ENCODE measurements around the gene TP53I11. TPM values are rescaled to one million over a fixed set of nuclear protein-coding genes. Genes with fewer than 3 reads are reported as not detected.

The TP53I11 gene
- polyA plus RNA-seq, 4 donors, result 61.5 to 93.4 (median 70.4) TPM

DNA sequence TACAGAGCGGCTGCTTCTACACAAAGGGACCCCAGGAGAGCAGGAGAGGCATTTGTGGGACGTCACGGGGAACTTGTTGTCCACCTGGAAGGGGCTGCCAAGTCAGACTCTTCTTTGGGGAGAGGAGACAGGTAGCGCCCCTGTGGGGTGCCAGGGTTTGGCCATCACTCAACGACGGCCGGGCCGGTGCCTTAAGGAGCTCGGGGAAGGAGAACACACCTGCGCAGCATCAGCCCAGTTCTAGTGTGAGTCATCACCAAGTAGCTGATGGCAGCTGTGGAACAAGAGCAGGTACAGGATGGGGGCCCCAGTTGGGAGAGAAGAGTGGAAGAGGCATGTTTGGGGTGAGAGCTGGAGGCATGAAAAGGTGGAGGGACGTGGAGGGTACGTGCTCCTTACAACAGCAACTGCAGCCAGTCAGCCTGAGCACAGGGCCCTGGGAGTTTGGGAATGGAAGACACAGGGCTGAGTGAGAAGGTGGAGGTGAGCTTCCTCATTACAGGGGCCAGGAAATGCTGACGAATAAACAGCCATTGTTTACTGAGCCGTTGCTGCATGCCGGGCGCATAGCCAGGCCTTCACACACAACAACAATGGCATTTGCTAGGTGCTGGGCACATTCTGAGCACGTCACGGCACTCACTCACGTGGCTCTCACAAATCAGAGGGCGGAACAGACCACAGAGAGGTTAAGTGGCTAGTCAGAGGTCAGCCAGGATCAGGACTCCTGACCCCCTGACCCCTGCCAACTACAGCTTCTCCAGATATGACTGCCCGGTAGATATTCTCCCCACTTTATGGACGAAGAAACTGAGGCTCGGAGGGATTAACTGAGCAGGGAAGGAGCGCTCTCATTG, 29.1 kb upstream of the TP53I11 start:
- DNase-seq (ENCODE audit: low read depth in 4 of 4, low spot score in 2 of 4), result no peak

DNA sequence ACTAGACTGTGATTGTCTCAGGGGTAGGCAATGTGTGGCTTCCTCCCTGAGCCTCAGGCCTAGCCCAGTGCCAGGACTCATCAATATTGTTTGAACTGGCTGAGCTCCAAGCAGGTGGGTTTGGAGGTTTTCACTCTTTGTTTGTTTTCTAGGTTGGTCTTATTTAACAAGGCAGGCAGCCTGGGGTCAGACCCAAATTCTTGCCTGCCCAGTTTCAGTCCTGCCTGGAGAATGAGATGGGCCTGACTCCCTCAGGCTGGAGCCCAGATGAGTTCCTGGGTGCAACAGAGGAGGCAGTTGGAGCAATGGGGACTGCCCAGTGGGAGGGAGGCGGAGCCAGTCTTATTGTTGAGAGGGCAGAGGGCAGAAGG, 28.3 kb upstream of the TP53I11 start:
- DNase-seq (ENCODE audit: low read depth in 4 of 4, low spot score in 2 of 4), result no peak

DNA sequence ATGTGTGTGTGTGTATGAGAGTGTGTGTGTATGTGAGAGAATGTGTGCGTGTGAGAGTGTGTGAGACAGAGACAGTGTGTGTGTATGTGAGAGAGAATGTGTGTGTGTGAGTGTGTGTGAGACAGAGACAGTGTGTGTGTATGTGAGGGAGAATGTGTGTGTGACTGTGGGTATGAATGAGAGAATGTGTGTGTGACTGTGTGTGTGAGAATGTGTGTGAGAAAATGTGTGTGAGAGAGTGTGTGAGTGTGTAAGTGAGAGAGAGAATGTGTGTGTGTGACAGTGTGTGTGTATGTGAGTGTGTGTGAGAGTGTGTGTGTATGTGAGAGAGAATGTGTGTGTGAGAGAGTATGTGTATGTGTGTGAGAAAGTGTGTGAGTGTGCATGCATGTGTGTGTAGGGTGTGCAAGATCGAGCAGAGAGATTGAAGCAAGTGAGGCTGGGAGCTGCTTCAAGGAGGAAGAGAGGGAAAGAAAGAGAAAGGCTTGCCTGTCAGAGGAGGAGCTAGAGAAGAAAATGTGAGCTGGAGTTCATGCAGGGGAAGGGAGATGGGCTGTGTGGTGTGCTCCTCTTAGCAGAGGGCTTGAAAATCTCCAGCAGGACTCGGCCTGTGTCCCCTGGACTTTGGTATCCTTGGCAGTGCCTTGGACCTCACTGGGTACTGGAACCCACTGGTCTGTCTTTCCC, 27.7 kb upstream of the TP53I11 start:
- DNase-seq (ENCODE audit: low read depth in 4 of 4, low spot score in 2 of 4), result no peak

DNA sequence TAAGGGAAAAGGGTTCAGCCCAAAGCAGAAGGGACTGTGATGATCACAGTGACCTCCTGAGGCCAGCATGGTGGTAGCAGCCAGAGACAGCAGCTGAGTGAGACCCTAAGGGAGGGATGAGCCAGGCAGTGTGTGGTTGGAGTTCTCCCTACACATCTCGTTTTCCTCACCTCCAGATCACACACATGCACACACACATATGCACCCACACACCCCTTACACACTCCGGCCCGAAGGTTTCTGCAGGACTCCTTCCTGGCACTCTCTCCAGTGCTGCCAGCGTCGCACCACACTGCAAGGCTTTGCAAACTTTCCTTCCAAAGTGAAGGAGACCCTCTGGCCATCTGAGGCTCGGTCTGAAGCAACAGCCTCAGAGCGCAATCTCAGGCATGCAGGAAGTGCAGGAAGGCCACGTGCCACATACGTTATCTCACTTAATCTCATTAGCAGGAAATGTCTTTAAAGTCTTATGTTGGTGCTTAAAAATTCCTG, 26.9 kb upstream of the TP53I11 start:
- DNase-seq (ENCODE audit: low read depth in 4 of 4, low spot score in 2 of 4), result no peak

DNA sequence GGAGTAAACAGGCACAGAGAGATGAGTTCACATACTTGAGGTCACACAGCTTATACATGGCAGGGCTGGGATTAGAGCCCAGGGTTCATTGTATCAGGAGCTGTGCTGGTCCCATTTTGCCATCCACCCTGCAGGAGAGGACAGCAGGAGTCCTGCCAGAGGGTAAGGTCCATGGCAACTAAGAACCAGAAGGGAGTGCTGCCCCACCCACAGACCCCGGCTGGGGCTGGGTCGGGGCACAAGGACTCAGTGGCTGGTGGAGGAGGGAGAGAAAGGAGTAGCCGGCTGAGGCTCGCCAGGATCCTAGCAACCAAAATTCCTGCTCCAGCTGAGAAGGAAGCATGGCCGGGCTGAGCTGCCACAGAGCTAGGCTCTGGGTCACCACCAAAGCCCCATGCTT, 25.9 kb upstream of the TP53I11 start:
- DNase-seq (ENCODE audit: low read depth in 4 of 4, low spot score in 2 of 4), result no peak

DNA sequence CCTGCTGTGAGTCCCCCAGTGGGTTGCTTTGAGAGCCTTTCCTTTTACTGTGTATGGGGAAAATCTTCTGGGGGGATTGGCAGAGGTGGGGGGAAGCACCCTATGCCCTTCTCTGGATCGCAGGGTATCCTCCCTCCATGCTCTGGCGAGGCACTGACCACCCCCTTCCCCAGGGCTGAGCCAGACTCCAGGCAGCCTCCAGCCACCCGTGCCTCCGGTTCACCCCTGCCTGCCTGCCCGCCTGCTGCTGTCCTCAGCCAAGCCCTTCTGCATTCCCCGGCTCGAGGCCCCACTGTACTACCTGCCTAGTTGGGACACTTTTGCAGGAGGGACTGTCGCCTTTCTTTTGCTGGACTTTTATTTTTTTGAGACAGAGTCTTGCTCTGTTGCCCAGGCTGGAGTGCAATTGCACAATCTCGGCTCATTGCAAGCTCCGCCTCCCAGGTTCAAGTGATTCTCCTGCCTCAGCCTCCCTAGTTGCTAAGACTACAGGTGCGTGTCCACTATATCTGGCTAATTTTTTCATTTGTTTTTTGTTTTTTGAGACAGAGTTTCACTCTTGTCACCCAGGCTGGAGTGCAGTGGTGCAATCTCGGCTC, 23.8 kb upstream of the TP53I11 start:
- DNase-seq (ENCODE audit: low read depth in 4 of 4, low spot score in 2 of 4), result no peak

DNA sequence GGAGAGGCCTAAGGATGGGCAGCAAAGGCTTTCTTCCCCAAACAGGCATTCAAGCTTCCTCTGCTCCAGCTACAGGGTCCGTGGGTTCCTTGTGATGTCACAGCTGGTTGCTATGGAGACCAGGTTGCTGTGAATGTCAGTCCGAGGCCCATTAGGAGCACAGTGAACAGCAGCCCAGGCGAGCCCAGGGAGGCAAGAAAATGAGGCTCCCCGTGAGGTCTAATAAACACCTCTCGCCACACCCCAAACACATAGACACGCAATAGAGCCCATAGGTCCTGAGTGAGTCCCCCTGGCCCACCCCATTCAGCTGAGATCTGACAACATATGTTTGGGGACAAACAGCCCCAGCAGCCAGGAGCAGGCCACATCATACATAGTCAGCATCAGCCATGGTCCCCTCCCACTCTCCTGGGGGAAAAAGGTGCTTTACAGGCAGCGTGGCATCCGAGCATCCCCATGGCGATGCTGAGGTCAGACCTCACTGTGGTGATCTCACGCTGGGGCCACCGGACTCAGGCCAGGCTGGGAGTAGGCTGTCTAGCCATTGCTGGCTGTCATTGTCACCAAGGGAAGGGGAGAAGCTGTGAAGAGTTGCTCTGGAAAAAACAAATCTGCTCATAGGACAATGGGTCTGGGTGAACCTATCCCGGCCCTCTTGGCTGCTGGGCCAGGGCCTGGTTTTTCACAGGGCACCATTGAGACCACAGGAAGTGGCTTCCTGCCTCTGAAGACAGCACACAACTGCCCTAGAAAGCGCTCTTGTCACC, 23.1 kb upstream of the TP53I11 start:
- no peak for DNase-seq (ENCODE audit: low read depth in 4 of 4, low spot score in 2 of 4)

DNA sequence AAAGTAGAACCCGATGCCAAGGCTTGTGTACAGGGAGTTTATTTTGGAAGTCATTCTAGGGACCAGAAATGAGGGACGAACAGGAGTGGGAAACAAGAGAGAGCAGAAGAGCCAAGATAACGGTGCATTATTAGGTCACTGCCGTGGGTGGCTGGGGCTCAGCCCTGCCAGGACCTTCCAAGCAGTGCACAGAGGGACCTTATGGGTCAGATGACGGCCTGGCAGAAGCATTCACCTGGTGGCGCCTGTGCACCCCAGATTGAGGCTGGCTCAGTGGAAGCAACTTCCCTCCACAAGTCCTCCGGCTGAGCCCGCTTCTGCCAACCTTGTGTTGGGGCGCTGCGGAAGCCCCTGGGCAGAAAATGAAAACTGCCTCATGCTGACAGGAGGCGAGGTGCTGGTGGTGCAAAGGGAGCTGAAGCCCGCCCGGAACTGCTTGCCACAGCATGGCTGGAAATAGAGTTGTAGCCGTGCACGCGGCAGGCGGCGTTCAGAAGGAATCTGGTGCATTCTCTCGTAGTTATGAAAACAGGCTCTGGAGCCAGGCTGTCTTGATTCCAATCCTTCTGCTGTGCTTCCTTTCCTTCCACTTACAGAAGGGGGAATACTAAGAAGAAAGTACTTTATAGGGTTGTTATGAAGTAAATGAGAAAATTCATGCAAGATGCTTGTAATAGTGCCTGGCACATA, 22.2 kb upstream of the TP53I11 start:
- DNase-seq (ENCODE audit: low read depth in 4 of 4, low spot score in 2 of 4), result no peak

- no peak for DNase-seq (ENCODE audit: low read depth in 4 of 4, low spot score in 2 of 4)
Measured at GRCh38 chr11:44971185-44971584, 20.5 kb upstream of the TP53I11 start.

DNA sequence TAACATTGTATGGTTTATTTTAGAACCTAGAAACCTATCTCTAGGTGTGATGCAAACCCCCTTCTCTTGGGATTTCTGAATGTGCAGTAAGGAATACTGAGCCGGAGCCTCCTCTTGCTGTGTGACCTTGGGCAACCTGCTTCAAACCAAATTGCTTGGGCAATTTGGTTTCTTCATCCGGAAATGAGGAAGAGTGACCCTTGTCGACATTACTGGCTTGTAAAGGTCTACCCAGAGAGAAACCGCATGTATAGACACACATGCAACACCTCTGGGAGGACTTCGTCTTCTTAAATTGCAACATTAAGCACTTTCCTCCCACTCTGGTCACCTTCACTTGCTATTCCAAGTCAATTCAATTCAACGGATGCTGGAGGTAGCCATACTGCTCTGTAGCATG, 19.6 kb upstream of the TP53I11 start:
- no peak for DNase-seq (ENCODE audit: low read depth in 4 of 4, low spot score in 2 of 4)

- DNase-seq (ENCODE audit: low read depth in 4 of 4, low spot score in 2 of 4), result no peak
Measured at GRCh38 chr11:44969651-44970252, 19.1 kb upstream of the TP53I11 start.

GRCh38 chr11:44968510-44968909, 17.8 kb upstream of the TP53I11 start:
- no peak for DNase-seq (ENCODE audit: low read depth in 4 of 4, low spot score in 2 of 4)

- no peak for DNase-seq (ENCODE audit: low read depth in 4 of 4, low spot score in 2 of 4)
Measured at GRCh38 chr11:44967930-44968496, 17.3 kb upstream of the TP53I11 start.

DNA sequence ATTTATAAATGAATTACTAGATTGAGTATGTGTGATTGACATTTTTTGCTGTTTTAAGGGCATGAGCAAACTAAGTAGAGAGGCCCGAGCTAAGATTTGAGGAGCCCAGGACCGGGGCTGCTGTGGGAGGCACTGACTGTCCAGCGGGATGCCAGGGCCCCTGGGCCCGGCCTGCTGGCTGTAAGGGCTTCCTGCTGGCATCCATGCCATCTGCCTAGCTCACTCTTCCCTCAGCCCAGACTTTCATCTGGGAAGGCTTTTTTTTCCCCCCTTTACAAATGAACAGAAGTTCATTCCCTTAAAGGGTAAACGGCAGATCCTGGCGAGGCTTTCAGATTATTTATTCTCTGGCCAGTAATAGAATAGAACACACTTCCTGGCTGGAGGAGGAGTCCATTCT, 16.0 kb upstream of the TP53I11 start:
- no peak for DNase-seq (ENCODE audit: low read depth in 4 of 4, low spot score in 2 of 4)

GRCh38 chr11:44964526-44965209, 14.0 kb upstream of the TP53I11 start:
- DNase-seq (ENCODE audit: low read depth in 4 of 4, low spot score in 2 of 4), result no peak

GRCh38 chr11:44963948-44964347, 13.3 kb upstream of the TP53I11 start:
- DNase-seq (ENCODE audit: low read depth in 4 of 4, low spot score in 2 of 4), result no peak

GRCh38 chr11:44963136-44963535, 12.5 kb upstream of the TP53I11 start:
- no peak for DNase-seq (ENCODE audit: low read depth in 4 of 4, low spot score in 2 of 4)

GRCh38 chr11:44962464-44962863, 11.8 kb upstream of the TP53I11 start:
- DNase-seq (ENCODE audit: low read depth in 4 of 4, low spot score in 2 of 4), result no peak
